ENCODE results near the gene COPS3.
A peak's percentile ranks its signal among the peaks of the same experiment; 100 is the strongest.

The COPS3 gene

DNA sequence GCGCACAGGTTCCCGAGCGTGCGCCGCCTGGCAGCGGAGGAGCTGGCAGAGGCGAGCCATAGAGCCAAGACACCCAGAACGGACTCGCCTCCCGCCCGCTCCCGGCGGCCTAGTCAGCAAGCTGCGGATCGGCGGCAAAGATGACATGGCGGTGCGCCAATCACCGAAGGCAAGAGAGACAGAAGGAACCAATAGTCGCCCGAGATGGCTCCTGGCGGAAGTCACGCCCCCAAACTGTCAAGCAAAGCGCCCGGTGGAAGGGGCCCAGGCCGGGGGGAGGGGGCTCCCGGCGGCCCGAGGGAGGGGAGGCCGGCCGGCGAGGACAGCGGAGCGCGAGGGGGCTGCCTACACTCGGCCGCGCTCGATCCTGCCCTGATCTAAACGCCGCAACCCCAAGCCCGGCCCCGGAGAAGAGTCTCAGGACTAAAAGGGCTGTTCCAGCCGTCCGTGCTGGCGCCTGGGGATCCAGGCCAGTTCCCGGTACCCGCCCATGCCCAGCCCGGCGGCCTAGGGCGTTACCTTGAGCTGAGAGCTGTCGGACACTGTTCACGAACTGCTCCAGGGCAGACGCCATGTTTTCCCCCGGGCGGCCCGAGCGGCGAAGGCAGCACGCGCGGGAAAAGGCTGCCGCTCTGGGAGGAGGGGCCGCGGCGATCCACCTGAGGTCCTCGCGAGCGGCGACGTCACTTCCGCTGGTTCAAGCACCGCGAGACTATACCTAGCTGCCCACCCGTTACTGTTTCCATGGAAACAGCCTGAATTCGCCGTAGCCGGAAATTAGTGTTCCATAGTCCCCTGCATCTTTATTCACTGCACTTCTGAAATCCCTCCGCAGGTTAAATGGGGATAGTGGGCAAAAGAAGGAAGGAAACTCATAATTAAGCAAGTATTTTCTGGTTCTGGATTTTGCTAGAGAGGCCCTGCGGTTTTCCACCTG is at the start of gene COPS3:
COPS3 (minus strand) TSS at position 634 of the 937 bp plus-strand sequence; CDS start at position 574, 60 bp downstream.
- Histone ChIP-seq H3K36me3 (ENCODE audit: control insufficient read depth, insufficient read depth, low read length) (no peaks in the 10 kb centered on the region), H3K27ac (ENCODE audit: low read depth, low read length) (peak within 1 kb of the TSS; percentile 97), H3K4me1 (ENCODE audit: control insufficient read depth, insufficient read depth, low read length) (peaks cover 8% of the 10 kb centered on the region)

DNA sequence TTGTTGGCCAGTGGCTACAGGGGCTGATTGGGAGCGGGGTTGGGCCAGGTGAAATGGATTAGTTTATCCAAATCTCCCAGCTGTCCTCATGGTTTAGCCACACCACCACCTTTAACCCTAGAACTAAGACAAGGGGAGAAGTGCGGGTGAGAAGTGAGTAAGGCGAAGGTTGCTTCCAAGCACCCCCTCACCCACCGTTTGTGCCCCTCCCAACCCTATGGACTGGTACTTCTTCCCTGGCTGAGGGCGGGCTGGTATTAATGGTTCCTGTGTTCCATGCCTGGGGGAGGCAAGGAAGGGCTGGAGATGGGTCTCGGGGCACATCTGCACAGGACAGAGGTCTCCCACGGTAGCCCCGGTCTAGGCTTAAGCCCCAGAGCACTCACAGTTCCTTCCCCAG is 47.2 kb upstream of the COPS3 start:
- Histone ChIP-seq H3K4me3 (ENCODE audit: low read length) (no peak overlapping the region), H3K27ac (ENCODE audit: low read depth, low read length) (no peak overlapping the region)

More for the DNA sequence above, at the start of gene COPS3:
- peak within 1 kb of the TSS; percentile 62 for H3K4me3 ChIP-seq (ENCODE audit: low read length)
- H3K27me3 ChIP-seq (ENCODE audit: control insufficient read depth, insufficient read depth, low read length): no peaks in the 10 kb centered on the region
- H3K9ac ChIP-seq (ENCODE audit: low read length): peak within 1 kb of the TSS; percentile 54

DNA sequence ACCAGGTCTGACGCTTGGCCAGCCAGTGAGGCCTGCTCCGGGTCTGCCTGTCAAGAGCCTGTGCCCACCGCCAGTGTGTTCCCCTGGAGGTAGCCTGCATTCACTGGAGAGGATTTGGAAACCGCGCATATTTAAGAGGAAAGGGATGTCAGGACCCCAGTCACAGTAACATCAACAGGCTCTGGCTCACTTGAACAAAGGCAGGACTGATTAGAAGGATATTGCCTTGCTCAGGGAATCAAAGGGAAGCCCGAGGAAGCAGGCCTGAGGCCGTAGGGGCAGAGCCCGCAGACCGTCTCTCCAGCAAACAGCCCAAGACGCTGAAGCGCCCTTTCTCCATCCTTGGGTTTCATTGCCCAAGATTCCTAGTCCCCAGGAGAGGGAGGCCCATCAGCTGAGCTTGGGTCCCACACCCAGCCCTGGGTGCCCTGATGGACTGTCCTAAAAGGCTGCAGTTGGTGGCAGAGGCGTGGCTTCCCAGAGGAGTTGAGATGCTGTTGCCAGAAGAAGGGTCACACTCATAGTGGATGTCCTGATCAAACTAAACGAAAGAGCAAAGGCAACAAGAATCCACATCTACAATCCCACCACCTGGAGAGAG is 45.3 kb upstream of the COPS3 start:
- Histone ChIP-seq H3K9ac (ENCODE audit: low read length) (no peak overlapping the region), H3K27me3 (ENCODE audit: control insufficient read depth, insufficient read depth, low read length) (no peaks in the 10 kb centered on the region), H3K4me3 (ENCODE audit: low read length) (no peak overlapping the region), H3K4me1 (ENCODE audit: control insufficient read depth, insufficient read depth, low read length) (no peaks in the 10 kb centered on the region), H3K27ac (ENCODE audit: low read depth, low read length) (no peak overlapping the region), H3K36me3 (ENCODE audit: control insufficient read depth, insufficient read depth, low read length) (peaks cover 2% of the 10 kb centered on the region)

More for the DNA sequence above, 47.2 kb upstream of the COPS3 start:
- no peak overlapping the region for H3K9ac ChIP-seq (ENCODE audit: low read length)
- H3K4me1 ChIP-seq (ENCODE audit: control insufficient read depth, insufficient read depth, low read length): no peaks in the 10 kb centered on the region
- H3K27me3 ChIP-seq (ENCODE audit: control insufficient read depth, insufficient read depth, low read length): no peaks in the 10 kb centered on the region
- H3K36me3 ChIP-seq (ENCODE audit: control insufficient read depth, insufficient read depth, low read length): peaks cover 2% of the 10 kb centered on the region

DNA sequence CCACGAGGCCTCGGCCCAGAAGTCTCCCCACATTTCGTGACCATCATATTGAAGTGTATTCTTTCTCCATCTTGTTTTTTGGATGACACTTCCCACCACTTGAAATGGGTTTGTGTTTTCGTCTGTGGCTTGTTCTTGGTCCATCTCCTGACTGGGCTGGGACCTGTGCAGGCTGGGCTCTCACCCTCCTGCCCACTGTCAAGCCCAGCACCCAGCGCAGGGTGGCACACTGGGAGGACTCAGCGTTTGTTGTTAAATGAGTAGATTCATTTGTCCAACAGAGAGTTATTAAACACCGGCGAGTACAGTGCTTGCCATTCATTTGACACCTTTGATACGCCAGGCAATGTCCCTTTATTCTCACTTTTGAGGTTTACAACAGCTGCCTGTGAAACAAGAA is 44.8 kb upstream of the COPS3 start:
- Histone ChIP-seq H3K27me3 (ENCODE audit: control insufficient read depth, insufficient read depth, low read length) (no peaks in the 10 kb centered on the region), H3K36me3 (ENCODE audit: control insufficient read depth, insufficient read depth, low read length) (peaks cover 2% of the 10 kb centered on the region), H3K9ac (ENCODE audit: low read length) (no peak overlapping the region), H3K4me3 (ENCODE audit: low read length) (no peak overlapping the region), H3K27ac (ENCODE audit: low read depth, low read length) (no peak overlapping the region), H3K4me1 (ENCODE audit: control insufficient read depth, insufficient read depth, low read length) (no peaks in the 10 kb centered on the region)

DNA sequence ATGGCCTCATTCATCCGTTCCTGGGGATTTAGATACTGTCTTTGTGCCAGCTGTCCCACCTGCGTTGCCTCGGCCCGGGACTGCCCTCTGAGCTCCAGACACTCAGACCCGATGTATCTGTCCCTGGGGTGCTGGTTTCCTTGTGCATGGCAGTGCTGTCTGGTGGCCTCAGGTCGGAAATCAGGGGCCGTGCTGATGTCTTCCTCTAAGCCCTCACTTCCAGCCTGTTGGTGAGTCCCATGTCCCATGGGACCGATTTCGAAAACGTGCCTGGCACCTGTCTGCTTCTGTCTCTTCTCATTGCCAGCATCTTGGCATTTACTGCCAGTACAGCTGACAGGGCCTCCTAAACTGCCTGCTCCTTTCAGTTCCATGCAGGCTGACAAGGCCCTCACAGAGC is 44.2 kb upstream of the COPS3 start:
- no peak overlapping the region for H3K9ac ChIP-seq (ENCODE audit: low read length)
- no peaks in the 10 kb centered on the region for H3K27me3 ChIP-seq (ENCODE audit: control insufficient read depth, insufficient read depth, low read length)
- peaks cover 2% of the 10 kb centered on the region for H3K36me3 ChIP-seq (ENCODE audit: control insufficient read depth, insufficient read depth, low read length)
- H3K4me1 ChIP-seq (ENCODE audit: control insufficient read depth, insufficient read depth, low read length): no peaks in the 10 kb centered on the region
- H3K27ac ChIP-seq (ENCODE audit: low read depth, low read length): no peak overlapping the region
- H3K4me3 ChIP-seq (ENCODE audit: low read length): no peak overlapping the region

DNA sequence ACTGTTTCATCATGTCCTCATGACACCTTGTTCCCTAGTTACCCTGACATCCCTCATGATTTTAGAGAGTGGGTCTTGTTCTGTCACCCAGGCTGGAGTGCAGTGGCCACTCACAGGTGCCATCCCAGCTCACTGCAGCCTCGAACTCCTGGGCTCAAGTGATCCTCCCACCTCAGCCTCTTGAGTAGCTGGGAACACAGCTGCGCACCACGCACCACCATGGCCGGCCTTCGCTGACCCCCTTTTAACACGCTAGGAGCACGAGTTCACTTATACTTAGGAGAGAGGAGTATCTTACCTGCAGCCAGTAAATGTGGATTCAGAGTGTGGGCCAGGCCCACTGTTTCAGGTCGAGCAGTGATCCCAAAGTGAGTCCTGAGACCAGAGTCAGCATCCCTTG is 43.6 kb upstream of the COPS3 start:
- Histone ChIP-seq H3K27ac (ENCODE audit: low read depth, low read length) (no peak overlapping the region), H3K4me1 (ENCODE audit: control insufficient read depth, insufficient read depth, low read length) (no peaks in the 10 kb centered on the region), H3K9ac (ENCODE audit: low read length) (no peak overlapping the region), H3K36me3 (ENCODE audit: control insufficient read depth, insufficient read depth, low read length) (peaks cover 2% of the 10 kb centered on the region), H3K27me3 (ENCODE audit: control insufficient read depth, insufficient read depth, low read length) (no peaks in the 10 kb centered on the region), H3K4me3 (ENCODE audit: low read length) (no peak overlapping the region)

DNA sequence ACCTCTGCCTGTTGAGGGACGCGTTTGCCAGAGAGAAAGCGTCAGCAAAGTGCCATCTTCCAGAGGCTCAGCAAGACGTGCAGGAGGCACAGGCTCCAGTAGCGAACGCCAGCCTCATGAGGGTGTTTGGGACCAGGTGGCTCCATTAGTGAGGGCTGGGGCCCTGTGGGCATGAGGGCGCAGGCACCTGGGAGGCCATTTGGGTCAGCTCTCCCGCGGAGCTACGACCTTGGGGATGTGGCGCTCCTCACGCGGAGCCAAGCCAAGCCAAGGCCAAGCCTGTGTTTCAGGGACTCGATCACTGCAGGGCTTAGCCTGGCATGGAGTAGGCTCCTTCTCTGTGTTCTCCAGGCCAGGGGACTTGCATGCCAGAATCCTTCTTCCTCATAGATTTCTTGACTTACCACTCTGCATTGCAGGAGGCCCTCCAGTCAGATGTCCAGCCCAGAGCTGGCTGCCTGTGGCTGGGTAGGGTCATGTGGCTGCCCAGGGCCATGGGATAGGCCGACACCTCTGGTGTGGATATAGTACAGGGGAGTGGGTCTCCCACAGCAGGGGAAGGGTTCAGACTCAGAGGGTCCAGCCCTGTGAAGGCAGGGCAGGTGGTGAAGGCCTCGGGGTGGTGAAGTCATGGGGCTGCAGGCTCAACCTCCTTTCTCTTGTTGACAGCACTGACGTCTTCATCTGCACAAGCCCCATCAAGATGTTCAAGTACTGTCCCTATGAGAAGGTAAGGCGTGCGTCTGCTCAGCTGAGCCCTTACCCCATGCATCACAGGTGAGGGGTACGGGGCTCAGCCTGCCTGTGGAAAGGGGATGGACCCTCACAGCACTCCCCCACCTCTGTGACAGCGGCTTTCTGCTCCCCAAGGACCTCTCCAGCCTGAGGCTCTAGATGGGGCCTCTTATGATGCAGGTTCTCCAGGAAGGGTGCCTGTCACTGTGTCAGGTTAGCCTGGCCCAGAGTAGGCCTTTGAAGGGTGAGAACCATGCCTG is 41.8 kb upstream of the COPS3 start:
- peaks cover 2% of the 10 kb centered on the region for H3K36me3 ChIP-seq (ENCODE audit: control insufficient read depth, insufficient read depth, low read length)
- no peak overlapping the region for H3K9ac ChIP-seq (ENCODE audit: low read length)
- H3K4me3 ChIP-seq (ENCODE audit: low read length): no peak overlapping the region
- H3K4me1 ChIP-seq (ENCODE audit: control insufficient read depth, insufficient read depth, low read length): no peaks in the 10 kb centered on the region
- H3K27me3 ChIP-seq (ENCODE audit: control insufficient read depth, insufficient read depth, low read length): no peaks in the 10 kb centered on the region
- no peak overlapping the region for H3K27ac ChIP-seq (ENCODE audit: low read depth, low read length)

DNA sequence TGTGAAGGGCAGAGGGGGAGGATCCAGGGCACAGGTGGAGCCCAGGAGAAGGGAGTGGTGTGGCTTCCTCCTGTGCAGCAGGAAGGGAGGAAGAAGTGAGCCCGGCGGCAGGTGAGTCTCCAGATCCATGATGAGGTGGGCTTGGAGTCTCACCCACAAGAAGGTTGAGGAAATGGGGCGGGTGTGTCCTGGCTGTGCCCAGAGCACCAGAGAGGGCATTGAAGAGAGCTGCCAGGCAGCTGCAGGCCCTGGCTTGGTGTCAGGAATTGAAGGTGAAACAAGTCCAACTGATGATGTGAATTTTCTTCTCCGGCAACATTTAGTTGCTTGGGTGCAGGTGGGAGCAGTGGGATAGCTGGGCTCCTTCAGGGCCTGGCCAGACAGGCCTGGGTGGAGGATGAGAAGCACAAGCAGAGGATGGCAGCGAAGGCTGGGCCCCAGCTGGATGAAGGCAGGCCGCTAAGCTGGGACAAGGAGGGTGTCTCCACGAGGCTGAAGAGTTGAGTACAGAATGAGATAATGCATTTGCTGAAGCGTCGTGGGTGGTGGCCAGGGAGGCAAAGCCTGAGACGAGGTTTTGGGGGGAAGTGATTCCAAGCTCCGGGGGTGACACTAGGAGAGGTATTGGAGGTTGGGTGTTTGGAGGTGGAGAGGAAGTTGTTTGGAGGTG is 40.4 kb upstream of the COPS3 start:
- H3K27ac ChIP-seq (ENCODE audit: low read depth, low read length): no peak overlapping the region
- no peak overlapping the region for H3K4me3 ChIP-seq (ENCODE audit: low read length)
- peaks cover 2% of the 10 kb centered on the region for H3K36me3 ChIP-seq (ENCODE audit: control insufficient read depth, insufficient read depth, low read length)
- H3K27me3 ChIP-seq (ENCODE audit: control insufficient read depth, insufficient read depth, low read length): no peaks in the 10 kb centered on the region
- H3K4me1 ChIP-seq (ENCODE audit: control insufficient read depth, insufficient read depth, low read length): no peaks in the 10 kb centered on the region
- no peak overlapping the region for H3K9ac ChIP-seq (ENCODE audit: low read length)

- Histone ChIP-seq H3K27me3 (ENCODE audit: control insufficient read depth, insufficient read depth, low read length) (no peaks in the 10 kb centered on the region), H3K4me1 (ENCODE audit: control insufficient read depth, insufficient read depth, low read length) (no peaks in the 10 kb centered on the region)
These were observed 39.8 kb upstream of the COPS3 start for GRCh38 chr17:17320911-17321220.

GRCh38 chr17:17320188-17320910 is 39.3 kb upstream of the COPS3 start:
- H3K9ac ChIP-seq (ENCODE audit: low read length): no peak overlapping the region
- no peaks in the 10 kb centered on the region for H3K27me3 ChIP-seq (ENCODE audit: control insufficient read depth, insufficient read depth, low read length)
- H3K4me1 ChIP-seq (ENCODE audit: control insufficient read depth, insufficient read depth, low read length): no peaks in the 10 kb centered on the region
- H3K27ac ChIP-seq (ENCODE audit: low read depth, low read length): no peak overlapping the region
- no peaks in the 10 kb centered on the region for H3K36me3 ChIP-seq (ENCODE audit: control insufficient read depth, insufficient read depth, low read length)
- no peak overlapping the region for H3K4me3 ChIP-seq (ENCODE audit: low read length)

More at GRCh38 chr17:17320911-17321220, 39.8 kb upstream of the COPS3 start:
- Histone ChIP-seq H3K9ac (ENCODE audit: low read length) (no peak overlapping the region), H3K36me3 (ENCODE audit: control insufficient read depth, insufficient read depth, low read length) (no peaks in the 10 kb centered on the region), H3K27ac (ENCODE audit: low read depth, low read length) (no peak overlapping the region), H3K4me3 (ENCODE audit: low read length) (no peak overlapping the region)

DNA sequence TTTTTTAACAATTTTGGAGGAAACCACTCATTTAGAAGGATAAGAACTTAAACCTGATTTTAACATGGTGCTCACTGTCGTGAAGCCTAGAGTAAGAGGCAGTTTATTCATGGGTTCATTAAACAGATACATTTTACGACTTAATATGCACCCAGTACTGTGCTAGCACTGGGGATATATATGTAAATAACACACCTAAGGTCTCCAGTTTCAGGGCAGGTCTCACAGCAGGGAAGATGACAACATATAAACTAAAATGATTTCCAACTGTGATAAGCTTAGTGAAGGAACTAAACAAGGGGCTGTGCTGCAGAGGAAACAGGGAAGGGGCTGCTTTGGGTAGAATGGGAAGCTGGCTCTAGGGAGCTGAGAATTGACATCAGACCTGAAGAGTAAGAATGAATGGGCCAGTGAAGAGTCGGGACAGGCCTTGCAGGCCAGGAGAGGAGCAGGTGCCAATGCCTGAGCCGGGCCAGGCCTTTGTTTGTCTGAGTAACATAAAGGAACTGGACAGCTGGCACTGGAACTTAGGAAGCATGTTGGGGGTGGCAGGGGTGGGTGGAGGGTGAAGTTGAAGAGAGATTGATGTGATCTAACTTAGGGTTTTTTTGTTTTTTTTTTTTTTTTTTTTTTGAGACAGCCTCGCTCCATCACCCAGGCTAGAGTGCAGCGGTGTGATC is 34.2 kb upstream of the COPS3 start:
- no peak overlapping the region for H3K9ac ChIP-seq (ENCODE audit: low read length)
- H3K27ac ChIP-seq (ENCODE audit: low read depth, low read length): no peak overlapping the region
- H3K4me1 ChIP-seq (ENCODE audit: control insufficient read depth, insufficient read depth, low read length): no peaks in the 10 kb centered on the region
- H3K36me3 ChIP-seq (ENCODE audit: control insufficient read depth, insufficient read depth, low read length): peaks cover 2% of the 10 kb centered on the region
- H3K27me3 ChIP-seq (ENCODE audit: control insufficient read depth, insufficient read depth, low read length): no peaks in the 10 kb centered on the region
- H3K4me3 ChIP-seq (ENCODE audit: low read length): no peak overlapping the region

Measured in rectal smooth muscle tissue (tissue), 1 donor.